ENCODE results near the gene HOXC10.

- TF ChIP-seq CTCF (IDR thresholded peaks at IDR 0.05) (no peak), POLR2A (IDR thresholded peaks at IDR 0.05) (no peak), POLR2AphosphoS5 (IDR thresholded peaks at IDR 0.05) (no peak)
Observed at GRCh38 chr12:53998110-53998899, 13.4 kb downstream of the HOXC10 start.
